Measurements from ENCODE around the gene MLKL. TPM values are rescaled to one million over a fixed set of nuclear protein-coding genes. Genes with fewer than 3 reads are reported as not detected.

Gene MLKL
- polyA plus RNA-seq, 3 donors = 33.6 to 136 (median 37.8) TPM

GRCh38 chr16:74667255-74667700 lies 33.4 kb downstream of the MLKL start:
- no peaks in the 10 kb centered on the region for H3K9me3 Mint-ChIP-seq
- Histone ChIP-seq H3K36me3 (replicated peaks in 1 of 2; ENCODE audit: control insufficient read depth in 1 of 2, insufficient read depth in 2 of 2, low read length in 2 of 2) (peaks cover 23 to 45% of the 10 kb centered on the region in 2 donors), H3K4me3 (replicated peaks in 1 of 3; ENCODE audit: low read depth in 2 of 3, low read length in 3 of 3) (peak overlapping the region; percentile 82 to 99 (median 97)), H3K4me1 (ENCODE audit: control insufficient read depth in 1 of 2, insufficient read depth in 2 of 2, low read length in 2 of 2) (peaks cover 14 to 25% of the 10 kb centered on the region in 2 donors), H4K20me1 (ENCODE audit: insufficient read depth, low read length) (peaks cover under 1% of the 10 kb centered on the region), H3K27ac (ENCODE audit: low read depth in 1 of 2, low read length in 2 of 2) (no peak overlapping the region), H3K79me2 (ENCODE audit: insufficient read depth, low read length) (peaks cover 45% of the 10 kb centered on the region), H2AFZ (ENCODE audit: insufficient read depth, low read depth, low read length, poor library complexity, severe bottlenecking) (peak overlapping the region; percentile 98), H3K9me3 (replicated peaks in 1 of 2; ENCODE audit: control insufficient read depth in 1 of 2, insufficient read depth in 1 of 2, low read length in 2 of 2) (no peaks in the 10 kb centered on the region), H3K4me2 (replicated peaks; ENCODE audit: extremely low read depth, low read length, poor library complexity, severe bottlenecking) (peak overlapping the region; percentile 98), H3K9ac (ENCODE audit: insufficient read depth, low read length, poor library complexity, severe bottlenecking) (peak overlapping the region; percentile 46), H3K27me3 (ENCODE audit: control insufficient read depth in 2 of 2, insufficient read depth in 2 of 2, low read length in 2 of 2) (no peaks in the 10 kb centered on the region)
- peak overlapping the region in 1 of 7 donors; percentile 65 for H3K27ac Mint-ChIP-seq
- H3K4me1 Mint-ChIP-seq = peaks cover 15% of the 10 kb centered on the region
- TF ChIP-seq CTCF (IDR thresholded peaks at IDR 0.05) = no peak
- DNase-seq = no peak
- H3K36me3 Mint-ChIP-seq = peaks cover 25 to 40% of the 10 kb centered on the region in 2 donors
- intact Hi-C loops (cut with micrococcal nuclease) = loop anchor here (2.0 to 5.0 kb wide), 2 partner anchors 32 to 370 kb away; partner anchors contain the start of gene PSMD7 (in 1 of the 2)
- WGBS (ENCODE audit: insufficient coverage) = 0% methylated on average over 11 of the region's 23 CpGs
- H3K27me3 Mint-ChIP-seq (ENCODE audit: low read depth in 3 of 3) = peaks cover 0 to 1% (median 0%) of the 10 kb centered on the region in 3 donors
- H3K4me3 Mint-ChIP-seq = peak overlapping the region; percentile 90 to 95

GRCh38 chr16:74666425-74667254 lies 34.0 kb downstream of the MLKL start, which contains the start of gene RFWD3:
RFWD3 (minus strand) TSS chr16:74666877; CDS start chr16:74661449, 5,428 bp downstream.
- no peaks in the 10 kb centered on the region for H4K20me1 ChIP-seq (ENCODE audit: insufficient read depth, low read length)
- H3K27me3 ChIP-seq (ENCODE audit: control insufficient read depth in 2 of 2, insufficient read depth in 2 of 2, low read length in 2 of 2) = no peaks in the 10 kb centered on the region
- peak within 1 kb of the TSS; percentile 98 for H2AFZ ChIP-seq (ENCODE audit: insufficient read depth, low read depth, low read length, poor library complexity, severe bottlenecking)
- Mint-ChIP-seq H3K36me3 (peaks cover 20 to 34% of the 10 kb centered on the region in 2 donors), H3K27me3 (ENCODE audit: low read depth in 3 of 3) (peaks cover 0 to 1% (median 0%) of the 10 kb centered on the region in 3 donors), H3K4me3 (peak within 1 kb of the TSS; percentile 90 to 95), H3K9me3 (no peaks in the 10 kb centered on the region), H3K4me1 (peaks cover 15% of the 10 kb centered on the region), H3K27ac (peak within 1 kb of the TSS; percentile 80 to 90 (median 87))
- peaks cover 51% of the 10 kb centered on the region for H3K79me2 ChIP-seq (ENCODE audit: insufficient read depth, low read length)
- no peaks in the 10 kb centered on the region for H3K9me3 ChIP-seq (replicated peaks in 1 of 2; ENCODE audit: control insufficient read depth in 1 of 2, insufficient read depth in 1 of 2, low read length in 2 of 2)
- H3K27ac ChIP-seq (ENCODE audit: low read depth in 1 of 2, low read length in 2 of 2) = peak within 1 kb of the TSS; percentile 33 to 82
- peak within 1 kb of the TSS; percentile 97 to 99 (median 97) for H3K4me3 ChIP-seq (replicated peaks in 1 of 3; ENCODE audit: low read depth in 2 of 3, low read length in 3 of 3)
- peak; percentile 97 to 99 (median 99) for DNase-seq
- peak within 1 kb of the TSS; percentile 98 for H3K4me2 ChIP-seq (replicated peaks; ENCODE audit: extremely low read depth, low read length, poor library complexity, severe bottlenecking)
- peak within 1 kb of the TSS; percentile 85 for H3K9ac ChIP-seq (ENCODE audit: insufficient read depth, low read length, poor library complexity, severe bottlenecking)
- under 1% methylated on average over 54 of the region's 63 CpGs for WGBS (ENCODE audit: insufficient coverage)
- TF ChIP-seq CTCF (IDR thresholded peaks at IDR 0.05) = no peak
- peaks cover 14 to 25% of the 10 kb centered on the region in 2 donors for H3K4me1 ChIP-seq (ENCODE audit: control insufficient read depth in 1 of 2, insufficient read depth in 2 of 2, low read length in 2 of 2)
- H3K36me3 ChIP-seq (replicated peaks in 1 of 2; ENCODE audit: control insufficient read depth in 1 of 2, insufficient read depth in 2 of 2, low read length in 2 of 2) = peaks cover 17 to 45% of the 10 kb centered on the region in 2 donors
- intact Hi-C loops (cut with micrococcal nuclease) = loop anchor here (2.0 to 5.0 kb wide), 2 partner anchors 32 to 369 kb away; partner anchors contain the start of gene PSMD7 (in 1 of the 2)
